KMS-11 (cell line): Measurements from ENCODE around the gene FRMPD2.

Experiments used
- H2AFZ ChIP-seq: fragments of 200-600 bp; sonication (generic); 2 replicates; pipeline ENCODE4 v1.6.1; 2016; ENCODE audit warnings: antibody characterized with exemption, mixed run types, low read depth
- H3K27ac ChIP-seq: fragments of 200-600 bp; sonication (generic); 2 replicates; pipeline ENCODE4 v1.6.1; 2016; ENCODE audit warnings: mild to moderate bottlenecking, mixed run types
- H3K27me3 ChIP-seq: fragments of 200-600 bp; sonication (generic); 2 replicates; pipeline ENCODE4 v1.6.1; 2017; ENCODE audit warnings: mild to moderate bottlenecking, low read depth, mixed run types, moderate library complexity; ENCODE audit not compliant: insufficient read depth
- H3K36me3 ChIP-seq: fragments of 200-600 bp; sonication (generic); 2 replicates; pipeline ENCODE4 v1.6.1; 2017; ENCODE audit warnings: mild to moderate bottlenecking, mixed run types; ENCODE audit not compliant: insufficient read depth
- H3K4me1 ChIP-seq: fragments of 200-600 bp; sonication (generic); 2 replicates; pipeline ENCODE4 v1.6.1; 2016; ENCODE audit warnings: mild to moderate bottlenecking, low read depth, mixed run types; ENCODE audit not compliant: poor library complexity, severe bottlenecking
- H3K4me2 ChIP-seq: fragments of 200-600 bp; sonication (generic); 2 replicates; pipeline ENCODE4 v1.7.0; 2016; ENCODE audit warnings: mild to moderate bottlenecking, mixed run types
- H3K4me3 ChIP-seq: fragments of 200-600 bp; sonication (generic); IDR thresholded peaks from 2 replicates; pipeline ENCODE4 v1.6.1; 2017; ENCODE audit warnings: low read depth, low read length, mixed read lengths; ENCODE audit not compliant: insufficient read depth
- H3K79me2 ChIP-seq: fragments of 200-600 bp; sonication (generic); 2 replicates; pipeline ENCODE4 v1.6.1; 2016; ENCODE audit warnings: low read depth, mixed run types; ENCODE audit not compliant: insufficient read depth
- H3K9ac ChIP-seq: fragments of 200-600 bp; sonication (generic); 2 replicates; pipeline ENCODE4 v1.6.1; 2016; ENCODE audit warnings: mild to moderate bottlenecking, mixed run types
- H4K20me1 ChIP-seq: fragments of 200-600 bp; sonication (generic); 2 replicates; pipeline ENCODE4 v1.6.1; 2016; ENCODE audit warnings: mild to moderate bottlenecking, mixed run types; ENCODE audit not compliant: insufficient read depth
- CTCF ChIP-seq: fragments of 200-600 bp; sonication (generic); conservative IDR thresholded peaks from 2 replicates; pipeline ENCODE4 v1.6.1; 2017; ENCODE audit warnings: low read depth, mild to moderate bottlenecking, antibody characterized with exemption, low read length, moderate library complexity, mixed read lengths

The FRMPD2 gene

GRCh38 chr10:48207853-48208252 is 66.6 kb downstream of the FRMPD2 start:
- H3K4me1 ChIP-seq, result no peaks in the 10 kb centered on the region
- H3K79me2 ChIP-seq, result no peaks in the 10 kb centered on the region
- no peak overlapping the region for H3K4me2 ChIP-seq
- TF ChIP-seq CTCF, result no peak
- no peak overlapping the region for H3K27ac ChIP-seq
- no peaks in the 10 kb centered on the region for H3K27me3 ChIP-seq
- no peaks in the 10 kb centered on the region for H3K36me3 ChIP-seq
- no peaks in the 10 kb centered on the region for H4K20me1 ChIP-seq
- H3K4me3 ChIP-seq, result no peak overlapping the region
- H3K9ac ChIP-seq, result no peak overlapping the region
- no peak overlapping the region for H2AFZ ChIP-seq

- H3K9ac ChIP-seq, result no peak overlapping the region
- no peaks in the 10 kb centered on the region for H3K4me1 ChIP-seq
- H3K36me3 ChIP-seq, result no peaks in the 10 kb centered on the region
- no peak for TF ChIP-seq CTCF
- H4K20me1 ChIP-seq, result no peaks in the 10 kb centered on the region
- no peaks in the 10 kb centered on the region for H3K79me2 ChIP-seq
- no peak overlapping the region for H3K27ac ChIP-seq
- H2AFZ ChIP-seq, result no peak overlapping the region
- no peak overlapping the region for H3K4me3 ChIP-seq
- no peak overlapping the region for H3K4me2 ChIP-seq
- H3K27me3 ChIP-seq, result no peaks in the 10 kb centered on the region
Observed at GRCh38 chr10:48206482-48207250, 67.8 kb downstream of the FRMPD2 start.

- no peak overlapping the region for H3K9ac ChIP-seq
- no peaks in the 10 kb centered on the region for H4K20me1 ChIP-seq
- no peak overlapping the region for H3K4me3 ChIP-seq
- H3K4me1 ChIP-seq, result no peaks in the 10 kb centered on the region
- no peak for TF ChIP-seq CTCF
- no peak overlapping the region for H3K27ac ChIP-seq
- no peak overlapping the region for H3K4me2 ChIP-seq
- H2AFZ ChIP-seq, result no peak overlapping the region
- H3K36me3 ChIP-seq, result no peaks in the 10 kb centered on the region
- no peaks in the 10 kb centered on the region for H3K79me2 ChIP-seq
- no peaks in the 10 kb centered on the region for H3K27me3 ChIP-seq
Observed at GRCh38 chr10:48205918-48206317, 68.6 kb downstream of the FRMPD2 start.

- H3K4me1 ChIP-seq, result no peaks in the 10 kb centered on the region
- H3K4me2 ChIP-seq, result no peak overlapping the region
- no peak overlapping the region for H3K9ac ChIP-seq
- TF ChIP-seq CTCF, result no peak
- H4K20me1 ChIP-seq, result no peaks in the 10 kb centered on the region
- no peaks in the 10 kb centered on the region for H3K79me2 ChIP-seq
- H3K27me3 ChIP-seq, result no peaks in the 10 kb centered on the region
- no peak overlapping the region for H2AFZ ChIP-seq
- no peaks in the 10 kb centered on the region for H3K36me3 ChIP-seq
- H3K4me3 ChIP-seq, result no peak overlapping the region
- no peak overlapping the region for H3K27ac ChIP-seq
Observed at GRCh38 chr10:48199580-48200377, 74.7 kb downstream of the FRMPD2 start.
